ENCODE measurements around the gene WBP2NL.

WBP2NL gene

DNA sequence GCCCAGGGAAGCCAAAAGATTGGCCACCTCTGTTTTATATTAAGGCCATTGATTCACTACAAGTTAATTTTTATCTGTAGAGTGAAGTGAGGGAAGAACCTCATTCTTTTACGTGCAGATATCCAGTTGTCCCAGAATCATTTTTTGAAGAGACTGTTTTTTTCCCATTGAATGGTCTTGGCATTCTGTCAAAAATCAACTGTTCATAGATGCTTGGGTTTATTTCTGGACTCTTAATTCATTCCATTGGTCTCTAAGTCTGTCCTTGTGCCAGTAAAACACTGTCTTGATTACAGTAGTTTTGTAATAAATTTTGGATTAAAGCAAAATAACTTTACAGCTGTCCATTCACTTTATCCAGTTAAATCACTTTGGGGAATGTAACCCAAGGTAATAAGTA, 26.8 kb downstream of the WBP2NL start:
- no peak for DNase-seq
- no peaks in the 10 kb centered on the region for H3K9me3 ChIP-seq (ENCODE audit: severe bottlenecking)
- H3K27ac ChIP-seq, result no peak overlapping the region
- H3K4me3 ChIP-seq (ENCODE audit: low read depth, low read length), result no peak overlapping the region
- no peaks in the 10 kb centered on the region for H3K27me3 ChIP-seq (ENCODE audit: insufficient read depth, low read depth, severe bottlenecking)
- TF ChIP-seq, protein P1, sequence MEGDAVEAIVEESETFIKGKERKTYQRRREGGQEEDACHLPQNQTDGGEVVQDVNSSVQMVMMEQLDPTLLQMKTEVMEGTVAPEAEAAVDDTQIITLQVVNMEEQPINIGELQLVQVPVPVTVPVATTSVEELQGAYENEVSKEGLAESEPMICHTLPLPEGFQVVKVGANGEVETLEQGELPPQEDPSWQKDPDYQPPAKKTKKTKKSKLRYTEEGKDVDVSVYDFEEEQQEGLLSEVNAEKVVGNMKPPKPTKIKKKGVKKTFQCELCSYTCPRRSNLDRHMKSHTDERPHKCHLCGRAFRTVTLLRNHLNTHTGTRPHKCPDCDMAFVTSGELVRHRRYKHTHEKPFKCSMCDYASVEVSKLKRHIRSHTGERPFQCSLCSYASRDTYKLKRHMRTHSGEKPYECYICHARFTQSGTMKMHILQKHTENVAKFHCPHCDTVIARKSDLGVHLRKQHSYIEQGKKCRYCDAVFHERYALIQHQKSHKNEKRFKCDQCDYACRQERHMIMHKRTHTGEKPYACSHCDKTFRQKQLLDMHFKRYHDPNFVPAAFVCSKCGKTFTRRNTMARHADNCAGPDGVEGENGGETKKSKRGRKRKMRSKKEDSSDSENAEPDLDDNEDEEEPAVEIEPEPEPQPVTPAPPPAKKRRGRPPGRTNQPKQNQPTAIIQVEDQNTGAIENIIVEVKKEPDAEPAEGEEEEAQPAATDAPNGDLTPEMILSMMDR (IDR thresholded peaks at IDR 0.05; ENCODE audit: low read depth, low read length), result no peak
- H3K36me3 ChIP-seq, result no peaks in the 10 kb centered on the region

DNA sequence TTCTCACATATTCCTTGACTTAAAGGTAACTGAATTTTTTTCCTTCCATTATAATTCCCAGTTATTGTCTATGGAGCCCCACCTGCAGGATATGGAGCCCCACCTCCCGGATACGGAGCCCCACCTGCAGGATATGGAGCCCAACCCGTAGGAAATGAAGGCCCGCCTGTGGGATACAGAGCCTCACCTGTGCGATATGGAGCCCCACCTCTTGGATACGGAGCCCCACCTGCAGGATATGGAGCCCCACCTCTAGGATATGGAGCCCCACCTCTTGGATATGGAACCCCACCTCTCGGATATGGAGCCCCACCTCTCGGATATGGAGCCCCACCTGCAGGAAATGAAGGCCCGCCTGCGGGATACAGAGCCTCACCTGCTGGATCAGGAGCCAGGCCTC, 28.1 kb downstream of the WBP2NL start:
- H3K9me3 ChIP-seq (ENCODE audit: severe bottlenecking), result no peaks in the 10 kb centered on the region
- H3K27me3 ChIP-seq (ENCODE audit: insufficient read depth, low read depth, severe bottlenecking), result no peaks in the 10 kb centered on the region
- H3K27ac ChIP-seq, result no peak overlapping the region
- DNase-seq, result no peak
- H3K36me3 ChIP-seq, result no peaks in the 10 kb centered on the region
- TF ChIP-seq, protein P1 (IDR thresholded peaks at IDR 0.05; ENCODE audit: low read depth, low read length), result no peak
- H3K4me3 ChIP-seq (ENCODE audit: low read depth, low read length), result no peak overlapping the region

DNA sequence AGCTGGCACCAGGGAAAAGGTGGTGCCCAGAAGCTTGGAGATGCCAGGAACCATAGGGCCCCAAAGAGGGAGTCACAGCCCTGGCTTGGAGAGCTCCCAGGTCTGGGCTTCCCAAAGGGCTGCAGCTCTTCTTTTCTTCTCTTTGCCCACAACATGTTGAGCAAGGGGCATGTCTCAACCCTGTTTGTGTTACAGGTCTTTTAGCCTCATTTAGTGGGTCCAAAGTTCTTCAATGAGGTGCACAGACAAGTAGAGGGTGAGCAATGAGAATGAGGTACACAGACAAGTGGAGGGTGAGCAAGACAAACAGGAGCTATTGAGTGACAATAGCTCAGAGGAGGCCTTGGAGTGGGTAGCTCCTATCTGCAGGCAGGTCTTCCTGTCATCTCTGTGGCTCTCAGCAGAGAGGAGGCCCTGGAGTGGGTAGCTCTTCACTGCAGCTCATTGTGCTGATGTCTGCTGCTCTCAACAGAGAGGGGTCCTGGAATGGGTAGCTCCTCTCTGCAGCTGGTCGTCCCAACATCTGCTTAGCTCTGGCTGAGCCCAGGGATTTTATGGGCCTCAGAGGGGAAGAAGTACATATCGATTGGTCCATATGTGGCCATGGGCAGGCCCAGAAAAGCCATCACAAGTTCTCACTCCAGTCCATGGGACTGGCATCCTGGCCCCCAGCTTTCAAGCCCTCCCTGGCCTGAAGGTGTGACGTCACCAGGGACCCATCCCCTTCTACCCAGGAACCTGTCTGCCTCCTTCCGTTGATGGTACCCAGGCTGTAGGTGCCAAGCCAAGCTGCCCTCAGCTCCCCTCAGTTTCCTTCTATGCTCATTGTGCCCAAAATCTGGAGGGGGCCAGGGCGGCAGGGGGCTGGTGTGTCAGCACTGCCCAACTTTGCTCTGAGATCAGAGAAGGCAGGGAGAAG, 34.9 kb downstream of the WBP2NL start:
- Histone ChIP-seq H3K36me3 (no peaks in the 10 kb centered on the region), H3K9me3 (ENCODE audit: severe bottlenecking) (peaks cover 6% of the 10 kb centered on the region), H3K27me3 (ENCODE audit: insufficient read depth, low read depth, severe bottlenecking) (no peaks in the 10 kb centered on the region), H3K4me3 (ENCODE audit: low read depth, low read length) (no peak overlapping the region), H3K27ac (no peak overlapping the region)
- no peak for DNase-seq
- TF ChIP-seq, protein P1 (IDR thresholded peaks at IDR 0.05; ENCODE audit: low read depth, low read length), result no peak

DNA sequence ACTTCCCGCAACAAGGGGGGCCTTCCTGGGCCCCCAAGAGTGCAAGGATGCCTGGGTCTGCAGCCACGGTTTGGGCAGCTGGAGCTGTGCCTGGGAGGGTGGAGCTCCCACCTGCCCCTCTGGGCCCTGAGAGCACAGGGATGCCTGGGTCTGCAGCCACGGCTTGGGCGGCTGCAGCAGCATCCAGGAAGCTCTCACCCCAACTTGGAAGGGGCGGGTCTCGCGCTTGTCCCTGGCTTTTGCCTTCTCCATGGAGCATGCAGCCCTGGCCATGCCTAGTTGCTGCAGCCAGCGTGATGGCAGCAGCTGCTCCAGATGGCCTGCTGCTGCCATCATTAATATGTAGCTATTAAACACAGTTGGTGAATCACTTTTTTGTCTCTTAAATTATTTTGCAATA, 36.7 kb downstream of the WBP2NL start:
- H3K9me3 ChIP-seq (ENCODE audit: severe bottlenecking), result peaks cover 6% of the 10 kb centered on the region
- DNase-seq, result peak; percentile 40

DNA sequence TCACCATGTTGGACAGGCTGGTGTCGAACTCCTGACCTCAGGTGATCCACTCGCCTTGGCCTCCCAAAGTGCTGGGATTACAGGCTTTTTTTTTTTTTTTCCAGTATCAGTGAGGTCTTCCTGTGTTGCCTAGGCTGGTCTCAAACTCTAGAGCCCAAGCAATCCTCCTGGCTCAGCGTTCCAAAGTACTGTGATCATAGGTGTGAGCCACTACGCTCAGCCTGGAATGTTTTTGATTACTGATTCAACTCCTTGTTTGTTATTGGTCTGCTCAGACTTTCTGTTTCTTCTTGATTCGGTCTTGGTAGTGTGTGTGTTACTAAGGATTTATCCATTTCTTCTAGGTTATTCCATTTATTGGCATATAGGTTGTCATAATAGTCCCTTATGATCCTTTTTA, 40.7 kb downstream of the WBP2NL start:
- Histone ChIP-seq H3K4me3 (ENCODE audit: low read depth, low read length) (no peak overlapping the region), H3K36me3 (no peaks in the 10 kb centered on the region), H3K27ac (no peak overlapping the region), H3K9me3 (ENCODE audit: severe bottlenecking) (peaks cover 7% of the 10 kb centered on the region), H3K27me3 (ENCODE audit: insufficient read depth, low read depth, severe bottlenecking) (no peaks in the 10 kb centered on the region)
- TF ChIP-seq, protein P1 (IDR thresholded peaks at IDR 0.05; ENCODE audit: low read depth, low read length), result no peak
- DNase-seq, result no peak

More for the DNA sequence above, 36.7 kb downstream of the WBP2NL start:
- no peak overlapping the region for H3K4me3 ChIP-seq (ENCODE audit: low read depth, low read length)
- no peak overlapping the region for H3K27ac ChIP-seq
- TF ChIP-seq, protein P1 (IDR thresholded peaks at IDR 0.05; ENCODE audit: low read depth, low read length), result no peak
- H3K36me3 ChIP-seq, result no peaks in the 10 kb centered on the region
- H3K27me3 ChIP-seq (ENCODE audit: insufficient read depth, low read depth, severe bottlenecking), result no peaks in the 10 kb centered on the region
